GM12892 (cell line): Measurements from ENCODE around the gene CPNE2.

Experiments used
- DNase-seq: peaks from one replicate; pipeline ENCODE4 v3.0.0; 2011; ENCODE audit not compliant: insufficient read length
- FAIRE-seq: peaks from 2 replicates; lab custom pipeline; 2011; peaks lifted over from hg19 to GRCh38; lab: Jason Lieb, UNC
- POLR2A ChIP-seq: IDR thresholded peaks from 2 replicates; pipeline ENCODE4 v1.6.1; 2011; ENCODE audit warnings: low read depth, low read length, control low read depth
- POLR2AphosphoS5 ChIP-seq: IDR thresholded peaks from 2 replicates; pipeline ENCODE4 v1.6.1; 2011; ENCODE audit warnings: low read depth, low read length, control low read depth
- TAF1 ChIP-seq: IDR thresholded peaks from 2 replicates; pipeline ENCODE4 v1.6.1; 2011; ENCODE audit warnings: low read depth, mild to moderate bottlenecking, control low read depth, low read length, borderline replicate concordance

CPNE2 gene

GRCh38 chr16:57132470-57132869 lies 40.1 kb downstream of the CPNE2 start:
- DNase-seq (no peak), FAIRE-seq (no peak)
- TF ChIP-seq POLR2AphosphoS5 (no peak), TAF1 (no peak), POLR2A (no peak)

DNA sequence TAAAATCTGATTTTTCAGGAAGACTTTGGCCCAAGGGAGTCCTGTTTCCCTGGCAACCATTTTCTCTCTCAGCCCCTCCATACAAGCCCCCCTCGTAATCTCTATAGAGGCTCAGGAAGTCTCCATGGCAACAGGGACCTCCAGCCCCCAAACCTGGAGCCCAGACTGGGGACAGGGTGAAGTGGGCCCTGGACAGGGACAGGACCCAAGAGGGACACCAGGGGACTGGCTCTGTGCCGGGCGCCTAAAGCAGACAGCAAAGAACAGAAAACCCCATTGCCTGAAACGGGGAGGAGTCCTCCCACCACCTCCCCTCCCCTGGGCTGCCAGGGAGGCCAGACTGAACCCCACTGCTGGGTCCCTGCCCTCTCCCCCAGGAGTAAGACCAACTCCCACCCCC lies 40.6 kb downstream of the CPNE2 start:
- DNase-seq (no peak), FAIRE-seq (no peak)
- TF ChIP-seq POLR2A, result no peak

GRCh38 chr16:57133886-57134285 lies 41.5 kb downstream of the CPNE2 start:
- no peak for DNase-seq
- FAIRE-seq, result no peak
- TF ChIP-seq POLR2A, result no peak
- no peak for TF ChIP-seq TAF1
- no peak for TF ChIP-seq POLR2AphosphoS5

- no peak for TF ChIP-seq POLR2AphosphoS5
- TF ChIP-seq TAF1, result no peak
- no peak for TF ChIP-seq POLR2A
- FAIRE-seq (peak; percentile 60), DNase-seq (no peak)
These were observed 42.6 kb downstream of the CPNE2 start for GRCh38 chr16:57134982-57135381.

GRCh38 chr16:57137043-57137442 lies 44.7 kb downstream of the CPNE2 start:
- DNase-seq, result no peak
- FAIRE-seq, result no peak
- TF ChIP-seq POLR2A, result no peak
- TF ChIP-seq POLR2AphosphoS5, result no peak
- no peak for TF ChIP-seq TAF1

DNA sequence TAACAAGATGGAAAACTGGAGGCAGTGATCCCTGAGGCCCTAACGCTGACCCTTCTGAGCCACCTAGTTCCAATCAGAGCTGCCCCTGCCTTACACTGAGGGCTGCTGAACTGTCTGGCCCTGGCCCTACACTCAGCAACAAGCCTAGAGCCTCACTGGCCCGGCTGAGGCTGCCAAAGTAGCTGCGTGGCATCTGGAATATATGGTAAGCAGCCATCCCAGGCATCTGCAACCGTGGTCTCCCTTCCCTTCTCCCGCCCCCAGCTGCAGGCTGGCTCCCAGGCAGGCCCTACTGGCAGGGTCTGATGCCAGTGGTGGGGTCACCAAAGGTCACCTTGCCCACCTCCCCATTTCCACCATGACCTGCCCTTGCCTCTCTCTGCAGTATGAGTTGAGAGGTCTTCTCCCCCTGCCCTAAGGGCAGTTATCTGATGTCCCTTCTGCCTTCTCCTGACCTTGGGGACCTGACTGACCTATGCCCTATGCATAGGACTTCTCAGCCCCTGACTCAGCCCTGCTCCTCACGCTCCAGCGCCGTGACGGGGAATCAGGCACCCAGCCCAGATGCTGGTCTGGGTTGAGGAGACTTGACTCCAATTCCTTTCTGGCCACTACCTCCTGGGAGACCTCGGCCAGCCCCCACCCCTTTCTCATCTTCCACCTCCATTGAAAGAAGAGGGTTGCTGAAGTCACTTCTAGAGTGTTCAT lies 45.3 kb downstream of the CPNE2 start:
- FAIRE-seq, result no peak
- no peak for TF ChIP-seq POLR2AphosphoS5
- no peak for TF ChIP-seq TAF1

GRCh38 chr16:57138281-57138935 lies 46.0 kb downstream of the CPNE2 start:
- TF ChIP-seq TAF1, result no peak
- no peak for TF ChIP-seq POLR2AphosphoS5
- no peak for DNase-seq
- FAIRE-seq, result no peak

More for the DNA sequence above, 45.3 kb downstream of the CPNE2 start:
- DNase-seq, result no peak

DNA sequence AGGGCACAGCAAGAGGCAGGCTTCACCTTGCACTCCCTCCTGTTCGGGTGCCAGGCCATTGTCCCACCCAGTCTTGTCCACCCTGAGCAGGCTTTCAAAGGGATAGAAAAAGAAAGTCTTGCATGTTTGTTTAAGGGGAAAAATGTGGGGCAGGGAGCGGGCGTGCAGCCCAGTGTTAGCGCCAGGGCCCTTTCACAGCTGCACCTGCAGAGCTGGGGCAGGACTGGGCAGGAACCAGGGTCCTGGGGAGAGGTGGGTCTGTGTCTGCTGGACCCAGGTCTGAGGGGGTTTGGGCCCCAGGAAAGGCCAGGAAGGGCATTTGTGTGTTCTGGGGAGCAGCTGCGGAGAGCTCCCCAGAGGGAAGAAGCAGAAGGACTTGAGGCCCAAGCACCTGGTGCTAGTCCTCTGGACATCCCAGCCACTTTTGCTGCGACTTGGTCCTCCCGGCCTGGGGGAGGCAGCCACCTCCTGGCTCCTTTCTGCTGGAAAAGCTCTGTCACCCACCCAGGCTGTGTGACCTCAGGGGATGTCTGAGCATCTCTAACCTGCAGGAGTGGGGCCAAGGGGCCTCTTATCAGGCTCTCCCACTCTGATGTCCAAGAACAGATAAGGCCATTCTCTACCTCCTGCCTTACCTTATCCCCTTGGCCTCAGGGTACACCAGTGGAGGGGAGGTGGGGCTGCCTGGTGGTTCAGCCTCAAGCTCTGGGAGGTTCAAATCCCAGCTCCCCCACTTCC lies 48.7 kb downstream of the CPNE2 start:
- no peak for DNase-seq
- FAIRE-seq, result no peak
- TF ChIP-seq POLR2A (no peak), TAF1 (no peak), POLR2AphosphoS5 (no peak)

DNA sequence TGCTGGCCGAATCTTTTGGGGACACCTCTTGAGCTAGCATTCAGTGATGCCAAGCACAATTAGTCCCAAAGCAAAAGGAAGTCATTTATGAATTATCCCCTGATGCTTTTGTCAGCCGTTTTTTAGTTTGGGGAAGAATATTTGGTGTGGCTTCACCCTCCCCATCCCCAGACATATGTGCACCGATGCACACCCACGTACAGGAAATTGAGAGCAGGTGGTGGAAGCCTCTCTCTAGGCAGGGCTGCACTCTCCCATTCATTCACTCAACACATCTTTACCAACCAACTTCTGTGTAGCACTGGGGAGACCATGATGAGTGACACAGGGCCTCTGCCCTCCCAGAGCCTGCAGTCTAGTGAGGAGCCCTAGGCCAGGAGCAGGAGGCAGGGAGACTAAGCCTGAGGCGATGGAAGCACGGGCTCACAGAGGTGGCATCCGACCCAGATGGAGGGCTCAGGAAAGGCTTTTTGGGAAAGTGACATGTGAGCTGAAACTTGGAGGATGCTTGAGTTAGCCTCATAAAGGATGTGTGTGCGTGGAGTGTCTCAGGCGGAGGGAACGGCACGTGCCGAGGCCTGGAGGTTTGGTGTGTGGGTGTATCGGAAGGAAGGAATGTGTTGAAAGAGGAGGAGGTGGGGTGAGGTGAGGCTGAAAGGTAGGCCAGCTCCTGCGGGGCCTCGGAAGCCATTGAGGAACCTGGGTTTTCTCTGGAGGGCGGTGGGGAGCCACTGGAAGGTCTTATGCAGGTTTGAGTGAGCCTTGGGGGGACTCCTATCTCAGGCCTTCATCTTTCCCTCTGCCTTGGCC lies 49.6 kb downstream of the CPNE2 start:
- FAIRE-seq, result peak; percentile 91
- TF ChIP-seq POLR2A (no peak), POLR2AphosphoS5 (no peak), TAF1 (no peak)
- peak; percentile 56 for DNase-seq

- FAIRE-seq (no peak), DNase-seq (no peak)
These were observed 51.0 kb downstream of the CPNE2 start for GRCh38 chr16:57143149-57143921.

DNA sequence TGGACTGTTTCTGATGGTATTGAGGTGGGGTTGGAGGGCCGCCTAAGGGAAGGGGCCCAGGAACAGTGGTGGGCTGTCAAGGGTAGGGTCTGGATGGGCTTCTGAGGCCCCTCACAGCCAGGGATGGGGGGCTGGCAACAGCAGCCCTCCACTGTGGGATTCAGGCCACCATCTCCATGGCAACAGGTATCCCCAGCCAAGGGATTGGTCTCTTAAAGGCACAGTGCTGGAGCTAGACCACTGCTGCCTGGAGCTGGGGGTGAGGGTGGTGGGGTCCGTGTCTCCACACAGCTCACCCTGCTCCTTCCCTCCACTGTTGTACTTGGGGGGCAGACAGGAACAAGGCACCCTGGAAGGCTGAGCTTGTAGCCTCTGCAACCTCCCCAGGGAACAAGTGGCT lies 51.6 kb downstream of the CPNE2 start:
- no peak for TF ChIP-seq POLR2A
- FAIRE-seq, result no peak
- DNase-seq, result no peak

More at GRCh38 chr16:57143149-57143921, 51.0 kb downstream of the CPNE2 start:
- TF ChIP-seq TAF1 (no peak), POLR2AphosphoS5 (no peak), POLR2A (no peak)
